Liver (tissue), 3 donors: ENCODE measurements around the gene LPCAT1.

Experiments used
- FOXA1 ChIP-seq: IDR thresholded peaks from 2 replicates; pipeline ENCODE4 v1.6.1; 2016; ENCODE audit warnings: antibody characterized with exemption
- GABPA ChIP-seq, 2 donors: IDR thresholded peaks in 1 of 2; conservative IDR thresholded peaks in 1 of 2; 2 replicates each; pipeline ENCODE4 v1.6.1; 2016; ENCODE audit warnings: antibody characterized with exemption in 2 of 2, mild to moderate bottlenecking in 1 of 2, moderate library complexity in 1 of 2
- HNF4G ChIP-seq: IDR thresholded peaks from 2 replicates; pipeline ENCODE4 v1.6.1; 2016; ENCODE audit warnings: antibody characterized with exemption
- RAD21 ChIP-seq, 2 donors: IDR thresholded peaks; 2 replicates each; pipeline ENCODE4 v1.6.1; 2016; ENCODE audit warnings: antibody characterized with exemption in 2 of 2, mild to moderate bottlenecking in 2 of 2
- SP1 ChIP-seq: IDR thresholded peaks from 2 replicates; pipeline ENCODE4 v1.6.1; 2018; ENCODE audit warnings: antibody characterized with exemption, mild to moderate bottlenecking
- TAF1 ChIP-seq: conservative IDR thresholded peaks from 2 replicates; pipeline ENCODE4 v1.6.1; 2016; ENCODE audit warnings: antibody characterized with exemption, mild to moderate bottlenecking
- TF ChIP-seq, protein P1 (sequence below): fragments of 150-350 bp; IDR thresholded peaks from 2 replicates; pipeline ENCODE4 v1.5.1; 2017; ENCODE audit warnings: improper control_type of control experiment, low read depth, low read length; ENCODE audit not compliant: missing input control
- TF ChIP-seq, protein P2 (sequence below): IDR thresholded peaks from 2 replicates; pipeline ENCODE4 v1.6.1; 2016; ENCODE audit warnings: antibody characterized with exemption
- TF ChIP-seq, protein P3 (sequence below): IDR thresholded peaks from 2 replicates; pipeline ENCODE4 v1.6.1; 2016; ENCODE audit warnings: antibody characterized with exemption
- TF ChIP-seq, protein P4 (sequence below): IDR thresholded peaks from 2 replicates; pipeline ENCODE4 v1.6.1; 2016; ENCODE audit warnings: antibody characterized with exemption, mild to moderate bottlenecking
- donor health status: healthy.
- donor health status: healthy.

DNA sequence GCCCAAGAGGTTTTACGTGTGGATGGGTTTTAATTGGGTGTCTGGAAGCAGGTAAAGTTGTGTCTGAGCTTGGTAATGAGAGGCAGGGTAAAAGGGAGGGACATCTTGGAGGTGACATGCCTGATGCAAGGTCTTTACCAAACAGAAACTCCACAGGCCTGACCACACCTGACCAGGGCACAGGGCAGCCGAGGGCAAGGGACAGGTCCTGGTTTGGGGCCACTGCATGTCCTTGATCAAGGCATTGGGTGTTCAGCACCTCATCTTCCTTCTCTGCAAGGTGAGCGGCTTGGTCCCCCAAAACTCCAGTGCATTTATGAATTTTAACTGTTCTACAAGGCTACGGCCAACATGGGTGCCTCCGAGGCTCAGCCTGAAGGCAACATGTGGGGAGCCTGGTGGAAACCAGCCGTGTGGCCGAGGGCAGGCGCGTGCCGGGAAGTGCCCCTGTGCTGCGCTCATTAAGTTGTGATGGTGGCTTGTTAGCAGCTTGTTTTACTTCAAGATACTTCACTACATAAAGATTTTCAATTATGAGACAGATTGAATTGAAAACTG lies 30.7 kb upstream of the LPCAT1 start:
- TF ChIP-seq, protein P1, sequence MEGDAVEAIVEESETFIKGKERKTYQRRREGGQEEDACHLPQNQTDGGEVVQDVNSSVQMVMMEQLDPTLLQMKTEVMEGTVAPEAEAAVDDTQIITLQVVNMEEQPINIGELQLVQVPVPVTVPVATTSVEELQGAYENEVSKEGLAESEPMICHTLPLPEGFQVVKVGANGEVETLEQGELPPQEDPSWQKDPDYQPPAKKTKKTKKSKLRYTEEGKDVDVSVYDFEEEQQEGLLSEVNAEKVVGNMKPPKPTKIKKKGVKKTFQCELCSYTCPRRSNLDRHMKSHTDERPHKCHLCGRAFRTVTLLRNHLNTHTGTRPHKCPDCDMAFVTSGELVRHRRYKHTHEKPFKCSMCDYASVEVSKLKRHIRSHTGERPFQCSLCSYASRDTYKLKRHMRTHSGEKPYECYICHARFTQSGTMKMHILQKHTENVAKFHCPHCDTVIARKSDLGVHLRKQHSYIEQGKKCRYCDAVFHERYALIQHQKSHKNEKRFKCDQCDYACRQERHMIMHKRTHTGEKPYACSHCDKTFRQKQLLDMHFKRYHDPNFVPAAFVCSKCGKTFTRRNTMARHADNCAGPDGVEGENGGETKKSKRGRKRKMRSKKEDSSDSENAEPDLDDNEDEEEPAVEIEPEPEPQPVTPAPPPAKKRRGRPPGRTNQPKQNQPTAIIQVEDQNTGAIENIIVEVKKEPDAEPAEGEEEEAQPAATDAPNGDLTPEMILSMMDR = no peak
- TF ChIP-seq, protein P2, sequence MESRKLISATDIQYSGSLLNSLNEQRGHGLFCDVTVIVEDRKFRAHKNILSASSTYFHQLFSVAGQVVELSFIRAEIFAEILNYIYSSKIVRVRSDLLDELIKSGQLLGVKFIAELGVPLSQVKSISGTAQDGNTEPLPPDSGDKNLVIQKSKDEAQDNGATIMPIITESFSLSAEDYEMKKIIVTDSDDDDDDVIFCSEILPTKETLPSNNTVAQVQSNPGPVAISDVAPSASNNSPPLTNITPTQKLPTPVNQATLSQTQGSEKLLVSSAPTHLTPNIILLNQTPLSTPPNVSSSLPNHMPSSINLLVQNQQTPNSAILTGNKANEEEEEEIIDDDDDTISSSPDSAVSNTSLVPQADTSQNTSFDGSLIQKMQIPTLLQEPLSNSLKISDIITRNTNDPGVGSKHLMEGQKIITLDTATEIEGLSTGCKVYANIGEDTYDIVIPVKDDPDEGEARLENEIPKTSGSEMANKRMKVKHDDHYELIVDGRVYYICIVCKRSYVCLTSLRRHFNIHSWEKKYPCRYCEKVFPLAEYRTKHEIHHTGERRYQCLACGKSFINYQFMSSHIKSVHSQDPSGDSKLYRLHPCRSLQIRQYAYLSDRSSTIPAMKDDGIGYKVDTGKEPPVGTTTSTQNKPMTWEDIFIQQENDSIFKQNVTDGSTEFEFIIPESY = no peak
- TF ChIP-seq GABPA (IDR thresholded peaks at IDR 0.05 in 1 of 2, conservative IDR thresholded peaks at IDR 0.05 in 1 of 2) (no peak), HNF4G (no peak), TAF1 (no peak), RAD21 (IDR thresholded peaks at IDR 0.05) (no peak), FOXA1 (no peak), SP1 (no peak)
- TF ChIP-seq, protein P3, sequence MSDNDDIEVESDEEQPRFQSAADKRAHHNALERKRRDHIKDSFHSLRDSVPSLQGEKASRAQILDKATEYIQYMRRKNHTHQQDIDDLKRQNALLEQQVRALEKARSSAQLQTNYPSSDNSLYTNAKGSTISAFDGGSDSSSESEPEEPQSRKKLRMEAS = no peak
- TF ChIP-seq, protein P4, sequence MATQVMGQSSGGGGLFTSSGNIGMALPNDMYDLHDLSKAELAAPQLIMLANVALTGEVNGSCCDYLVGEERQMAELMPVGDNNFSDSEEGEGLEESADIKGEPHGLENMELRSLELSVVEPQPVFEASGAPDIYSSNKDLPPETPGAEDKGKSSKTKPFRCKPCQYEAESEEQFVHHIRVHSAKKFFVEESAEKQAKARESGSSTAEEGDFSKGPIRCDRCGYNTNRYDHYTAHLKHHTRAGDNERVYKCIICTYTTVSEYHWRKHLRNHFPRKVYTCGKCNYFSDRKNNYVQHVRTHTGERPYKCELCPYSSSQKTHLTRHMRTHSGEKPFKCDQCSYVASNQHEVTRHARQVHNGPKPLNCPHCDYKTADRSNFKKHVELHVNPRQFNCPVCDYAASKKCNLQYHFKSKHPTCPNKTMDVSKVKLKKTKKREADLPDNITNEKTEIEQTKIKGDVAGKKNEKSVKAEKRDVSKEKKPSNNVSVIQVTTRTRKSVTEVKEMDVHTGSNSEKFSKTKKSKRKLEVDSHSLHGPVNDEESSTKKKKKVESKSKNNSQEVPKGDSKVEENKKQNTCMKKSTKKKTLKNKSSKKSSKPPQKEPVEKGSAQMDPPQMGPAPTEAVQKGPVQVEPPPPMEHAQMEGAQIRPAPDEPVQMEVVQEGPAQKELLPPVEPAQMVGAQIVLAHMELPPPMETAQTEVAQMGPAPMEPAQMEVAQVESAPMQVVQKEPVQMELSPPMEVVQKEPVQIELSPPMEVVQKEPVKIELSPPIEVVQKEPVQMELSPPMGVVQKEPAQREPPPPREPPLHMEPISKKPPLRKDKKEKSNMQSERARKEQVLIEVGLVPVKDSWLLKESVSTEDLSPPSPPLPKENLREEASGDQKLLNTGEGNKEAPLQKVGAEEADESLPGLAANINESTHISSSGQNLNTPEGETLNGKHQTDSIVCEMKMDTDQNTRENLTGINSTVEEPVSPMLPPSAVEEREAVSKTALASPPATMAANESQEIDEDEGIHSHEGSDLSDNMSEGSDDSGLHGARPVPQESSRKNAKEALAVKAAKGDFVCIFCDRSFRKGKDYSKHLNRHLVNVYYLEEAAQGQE = no peak
